Stimulated activated CD8-positive, alpha-beta memory T cell treated with anti-CD3 and anti-CD28 coated beads, Interleukin-4, amount 100 ng/mL, for 24 hours (primary cell): ENCODE data around the gene CAV3.
A peak's percentile ranks its signal among the peaks of the same experiment; 100 is the strongest.

Source experiments
- DNase-seq: peaks from one replicate; pipeline ENCODE4 v3.0.0-alpha.2; 2020; ENCODE audit warnings: low read depth

The CAV3 gene

GRCh38 chr3:8761866-8762265, 28.3 kb downstream of the CAV3 start:
- DNase-seq: no peak

DNA sequence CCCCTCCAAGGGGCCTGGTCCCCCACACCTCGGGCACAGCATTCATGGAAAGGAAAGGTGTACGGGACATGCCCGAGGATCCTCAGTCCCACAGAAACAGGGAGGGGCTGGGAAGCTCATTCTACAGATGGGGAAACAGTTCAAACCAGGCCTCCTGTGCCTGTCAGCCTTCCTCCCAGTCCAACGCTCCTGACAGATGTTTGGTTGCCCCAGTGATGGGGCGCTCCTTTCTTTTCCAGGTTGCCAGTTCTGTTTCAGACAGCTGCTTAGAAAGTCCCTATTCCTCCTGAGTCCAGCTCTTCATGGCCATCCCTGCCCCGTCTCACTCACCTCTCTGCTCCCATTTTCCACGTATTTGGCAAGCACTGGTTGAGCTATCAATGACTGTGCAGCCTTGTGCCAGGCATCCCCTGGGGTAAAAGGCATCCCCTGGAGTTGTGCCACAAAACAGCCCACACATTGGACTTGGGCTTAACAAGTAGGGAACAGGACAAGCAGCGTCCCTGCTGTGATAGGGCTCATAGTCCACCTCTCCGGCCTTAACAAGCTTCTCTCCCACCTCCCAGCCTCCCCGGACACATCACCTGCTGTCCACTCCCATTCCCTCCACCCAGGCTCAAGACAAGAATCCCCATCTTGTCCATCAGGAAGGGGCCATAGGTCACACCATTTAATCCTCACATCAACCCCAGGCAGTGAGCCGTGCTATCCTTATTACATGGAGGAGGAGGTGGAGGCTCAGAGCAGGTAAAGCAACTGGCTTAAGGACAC, 29.2 kb downstream of the CAV3 start:
- DNase-seq: no peak

GRCh38 chr3:8764528-8764927, 30.9 kb downstream of the CAV3 start:
- DNase-seq: no peak

DNA sequence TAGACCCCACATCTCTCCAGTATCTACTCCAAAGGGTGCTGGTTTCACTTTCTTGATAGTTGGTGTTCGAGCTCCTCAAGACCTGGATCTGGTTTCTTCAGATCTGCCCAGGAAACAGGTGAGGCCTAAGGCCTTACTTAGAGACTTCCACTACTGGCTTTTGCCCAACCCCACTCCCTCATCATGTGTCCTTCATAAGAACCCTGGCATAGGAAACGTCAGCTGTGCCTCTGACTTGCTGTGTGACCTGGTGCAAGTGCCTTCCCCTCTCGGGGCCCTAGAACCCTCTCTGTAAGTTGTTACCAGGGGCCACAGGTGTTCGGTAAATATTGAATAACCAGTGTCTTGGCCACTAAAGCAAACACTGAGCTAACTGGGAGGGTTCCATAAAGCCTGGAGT, 31.9 kb downstream of the CAV3 start:
- DNase-seq: no peak

- no peak for DNase-seq
Observed at GRCh38 chr3:8766148-8766547, 32.5 kb downstream of the CAV3 start.

DNA sequence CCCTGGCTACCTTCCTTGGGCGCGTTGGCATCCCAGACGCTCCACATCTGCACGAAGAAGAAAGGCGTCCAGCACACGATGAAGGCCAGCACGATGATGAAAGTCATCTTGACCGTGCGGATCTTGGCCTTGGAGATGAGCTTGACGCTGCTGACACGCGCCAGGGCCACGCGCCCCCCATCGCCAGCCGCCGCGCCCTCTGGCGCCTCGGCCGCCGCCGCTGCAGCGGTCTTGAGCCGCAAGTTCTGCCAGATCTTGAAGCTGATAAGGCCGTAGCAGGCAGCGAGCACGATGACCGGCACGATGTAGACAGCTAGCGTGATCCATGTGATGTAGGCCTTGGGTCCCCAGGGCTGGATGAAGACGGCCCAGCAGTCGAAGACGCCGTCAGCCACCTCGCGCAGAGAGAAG, 33.7 kb downstream of the CAV3 start:
- DNase-seq: no peak

- DNase-seq: no peak
Observed at GRCh38 chr3:8767667-8768363, 34.2 kb downstream of the CAV3 start.

DNA sequence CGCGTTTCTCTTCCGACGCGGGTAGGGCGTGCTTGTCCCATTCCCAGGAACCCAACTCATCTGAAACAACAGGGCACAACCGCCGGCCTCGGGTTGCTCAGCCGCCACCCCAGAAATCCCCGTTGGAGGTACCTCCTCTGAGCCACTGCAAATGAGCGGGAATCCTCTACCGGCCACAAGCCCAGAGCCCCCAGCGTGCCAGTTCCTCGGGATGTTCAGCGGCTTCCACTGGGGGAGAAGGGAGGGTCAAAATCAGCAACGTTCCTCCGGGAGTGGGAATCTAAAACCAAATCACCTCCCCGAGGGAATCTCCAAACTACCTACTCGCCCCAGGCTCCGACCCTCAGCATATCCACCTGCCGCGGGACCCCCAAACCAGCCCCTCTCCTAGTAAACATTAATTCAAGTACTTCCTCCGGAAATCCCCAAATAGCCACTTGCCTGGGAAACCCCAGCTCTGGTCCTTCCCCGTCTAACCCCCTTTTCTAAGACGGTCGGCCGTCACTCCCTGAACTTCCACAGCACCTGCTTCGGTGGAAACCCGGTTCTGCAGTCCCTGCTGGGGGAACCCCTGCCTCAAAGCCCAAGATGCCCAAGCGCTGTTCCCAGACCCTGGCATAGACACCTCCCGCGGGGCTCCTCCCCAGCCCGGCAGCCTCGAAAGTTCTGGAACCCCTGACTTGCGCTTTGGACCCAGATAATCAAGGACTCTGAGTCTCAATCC, 34.9 kb downstream of the CAV3 start:
- DNase-seq: no peak

DNA sequence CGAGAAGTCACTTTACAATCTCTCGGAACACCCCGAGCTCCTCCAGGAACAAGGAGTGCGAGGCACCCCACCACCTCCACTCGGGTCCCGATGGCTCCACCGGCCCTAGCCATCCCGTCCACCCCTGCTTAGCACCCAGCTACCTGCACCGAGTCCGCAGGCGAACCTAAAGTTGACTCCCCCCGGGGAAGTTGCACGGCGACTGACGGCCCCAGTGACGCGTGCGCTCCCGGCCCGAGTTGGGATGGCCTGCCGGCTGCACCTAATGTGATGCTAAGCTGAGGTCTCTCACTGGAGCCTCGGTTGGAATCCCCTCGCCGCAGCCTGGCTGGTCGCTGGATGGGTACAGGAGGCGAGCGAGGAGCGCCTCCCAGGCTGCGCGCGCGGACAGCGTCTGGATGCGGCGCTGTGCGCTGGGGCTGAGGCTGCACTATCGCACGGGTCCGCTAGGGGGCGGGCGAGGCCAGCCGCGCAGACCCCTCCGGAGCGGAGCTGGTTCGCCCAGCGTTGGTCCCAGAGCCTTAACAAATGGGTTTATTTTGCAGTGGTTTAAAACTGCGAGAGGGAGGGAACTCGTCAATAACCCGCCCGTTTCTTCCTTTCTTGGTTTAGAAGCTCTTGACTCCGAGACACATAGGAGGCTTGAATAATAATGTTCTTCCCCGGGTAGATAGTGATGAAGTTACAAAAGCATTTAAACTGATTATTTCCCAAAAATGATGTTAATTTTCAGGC, 35.7 kb downstream of the CAV3 start, which contains the start of gene OXTR:
Gene OXTR, minus strand, starts transcription at position 526 of the 735 bp plus-strand sequence. CDS start 1,426 bp downstream, outside the sequence.
- peak; percentile 38 for DNase-seq

DNA sequence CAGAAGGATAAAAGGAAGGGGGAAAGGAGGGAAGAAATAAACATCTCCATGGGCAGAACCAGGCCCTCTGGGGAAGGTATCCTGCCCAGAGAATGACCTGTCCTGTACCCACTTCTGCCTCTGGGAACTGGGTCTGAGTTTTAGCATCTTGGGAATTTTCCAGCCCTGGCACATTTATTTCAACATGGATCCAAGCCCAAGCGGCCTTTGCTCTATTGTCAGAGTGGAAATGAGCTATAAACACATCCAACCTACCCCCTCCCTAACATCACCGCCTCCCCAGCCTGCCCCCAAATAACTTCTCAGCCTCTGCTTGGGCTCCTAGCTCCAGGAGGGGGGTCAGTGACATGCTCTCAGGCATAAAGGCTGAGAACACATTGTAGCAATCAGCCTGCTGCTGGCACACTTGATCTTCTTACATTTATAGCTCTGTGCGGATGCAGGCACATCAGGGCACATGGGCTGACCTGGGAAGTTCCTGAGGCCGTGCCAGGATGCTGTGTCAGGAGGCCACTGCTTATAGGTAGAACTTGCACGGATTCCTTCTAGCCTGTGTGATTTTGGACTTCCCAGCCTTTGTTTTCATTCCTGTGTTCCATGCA, 40.4 kb downstream of the CAV3 start:
- DNase-seq: no peak

- no peak for DNase-seq
Observed at GRCh38 chr3:8775181-8775580, 41.6 kb downstream of the CAV3 start.

GRCh38 chr3:8775602-8776001, 42.0 kb downstream of the CAV3 start:
- DNase-seq: no peak

GRCh38 chr3:8776406-8776805, 42.8 kb downstream of the CAV3 start:
- DNase-seq: no peak

DNA sequence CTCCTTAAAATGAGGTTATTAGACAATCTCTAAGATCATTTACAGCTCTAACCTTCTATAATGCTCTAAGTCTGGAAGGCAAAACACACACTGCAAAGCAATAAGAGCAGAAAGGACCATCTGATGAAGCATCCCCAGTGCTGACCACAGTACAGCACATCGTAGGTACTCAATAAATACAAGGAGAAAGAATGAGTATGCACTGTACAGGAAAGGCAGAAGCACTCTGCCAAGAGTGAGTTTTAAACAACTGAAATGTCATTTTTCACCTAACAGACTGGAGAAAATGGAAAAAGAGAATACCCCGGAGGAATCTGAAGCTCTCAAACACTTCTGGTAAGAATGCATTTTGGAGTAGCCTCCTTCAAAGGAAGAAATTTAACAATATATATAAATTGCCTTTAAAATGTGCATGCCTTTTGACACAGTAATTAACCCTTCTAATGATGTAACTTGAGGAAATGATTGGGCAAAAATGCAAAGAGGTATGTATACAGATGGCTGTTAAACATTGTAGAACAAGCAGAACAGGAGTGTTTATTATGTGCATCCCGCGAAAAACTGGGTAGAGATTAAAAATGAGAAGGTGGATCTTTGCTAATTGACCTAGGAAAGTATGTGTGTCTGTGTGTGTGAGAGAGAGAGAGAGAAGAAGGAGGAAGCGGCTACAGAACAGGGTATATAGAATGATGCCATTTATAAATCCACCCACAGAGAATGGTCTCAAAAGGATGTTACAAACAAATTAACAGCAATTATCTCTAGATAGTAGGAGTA, 43.8 kb downstream of the CAV3 start:
- DNase-seq: no peak

GRCh38 chr3:8777978-8778267, 44.3 kb downstream of the CAV3 start:
- DNase-seq: no peak

GRCh38 chr3:8778475-8778874, 44.9 kb downstream of the CAV3 start:
- DNase-seq: no peak

- DNase-seq: no peak
Observed at GRCh38 chr3:8780279-8780678, 46.7 kb downstream of the CAV3 start.

- no peak for DNase-seq
Observed at GRCh38 chr3:8784676-8785435, 51.3 kb downstream of the CAV3 start.

DNA sequence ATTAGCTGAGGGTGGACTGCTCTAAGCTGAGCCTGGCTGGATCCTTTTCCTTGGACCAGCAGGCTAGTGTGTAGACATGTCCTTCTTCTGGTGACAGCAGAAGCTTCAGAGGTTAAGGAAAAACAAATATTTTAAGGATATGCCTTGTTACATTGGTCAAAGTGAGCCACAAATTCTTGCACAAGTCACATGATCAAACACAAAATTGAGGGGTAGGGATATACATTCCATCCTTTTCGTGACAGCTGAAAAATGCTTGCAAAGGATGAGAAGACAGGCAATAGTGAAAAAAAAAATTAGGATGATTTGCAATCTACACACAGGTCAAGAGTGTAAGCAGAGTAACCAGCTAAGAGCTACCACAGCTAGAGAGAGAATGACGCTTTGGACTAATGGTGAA, 56.9 kb downstream of the CAV3 start:
- no peak for DNase-seq

- no peak for DNase-seq
Observed at GRCh38 chr3:8793242-8793641, 59.6 kb downstream of the CAV3 start.
